IgD-negative memory B cell (primary cell): Measurements from ENCODE around the gene MGAT4D. TPM values are rescaled to one million over a fixed set of nuclear protein-coding genes. Genes with fewer than 3 reads are reported as not detected.
"Not testable (repeated sequence)": the region's sequence is repeated elsewhere in the genome, so short reads cannot be mapped to it uniquely, and the experiment has no call there.

ENCODE experiments used
- H3K27ac Mint-ChIP-seq, 3 donors: one replicate each; pipeline ENCODE4 v1.8.0; 2020 to 2022; ENCODE audit warnings: mild to moderate bottlenecking in 3 of 3, mixed read lengths in 3 of 3, moderate library complexity in 1 of 3
- H3K27me3 Mint-ChIP-seq: one replicate; pipeline ENCODE4 v1.8.0; 2021; ENCODE audit warnings: mixed read lengths
- H3K36me3 Mint-ChIP-seq: one replicate; pipeline ENCODE4 v1.8.0; 2020; ENCODE audit warnings: mild to moderate bottlenecking, mixed read lengths
- H3K4me1 Mint-ChIP-seq, 3 donors: one replicate each; pipeline ENCODE4 v1.8.0; 2020 to 2022; ENCODE audit warnings: mixed read lengths in 3 of 3, mild to moderate bottlenecking in 1 of 3
- H3K4me3 Mint-ChIP-seq, 4 donors: one replicate each; pipeline ENCODE4 v1.8.0; 2020 to 2022; ENCODE audit warnings: mild to moderate bottlenecking in 4 of 4, mixed read lengths in 4 of 4, moderate library complexity in 3 of 4
- H3K9me3 Mint-ChIP-seq, 3 donors: one replicate each; pipeline ENCODE4 v1.8.0; 2020 to 2021; ENCODE audit warnings: mixed read lengths in 3 of 3, mild to moderate bottlenecking in 1 of 3
- polyA plus RNA-seq: library from polyadenylated mRNA; unstranded; fragments of 300-500 nt; fragmentation: Illumina TruSeq; gene quantifications from one replicate; pipeline ENCODE4 v1.2.3, GENCODE V29; 2021

The MGAT4D gene
- polyA plus RNA-seq, 1 donor from 2014 or later = not detected

DNA sequence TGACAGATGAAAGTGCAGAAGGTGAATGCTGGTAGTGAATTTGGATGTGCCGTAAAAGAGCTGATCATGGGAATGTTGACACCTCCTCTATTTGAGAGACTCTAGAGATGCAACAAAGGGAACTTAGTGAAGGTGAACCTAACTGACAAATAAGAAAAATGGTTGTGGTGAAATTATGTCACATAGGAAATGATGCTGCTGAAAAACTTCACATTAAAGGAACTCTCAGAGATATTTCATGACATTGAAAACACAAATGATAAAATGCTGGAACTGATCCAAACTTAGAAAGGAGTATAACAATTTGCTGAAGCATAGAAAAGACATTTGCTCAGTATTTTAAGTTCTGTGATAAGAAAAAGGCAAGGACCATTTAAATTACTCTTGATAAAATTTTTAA lies 31.9 kb downstream of the MGAT4D start:
- H3K9me3 Mint-ChIP-seq = peaks cover 0 to 1% (median 0%) of the 10 kb centered on the region in 3 donors
- H3K4me1 Mint-ChIP-seq = peaks cover 0 to under 1% (median under 1%) of the 10 kb centered on the region in 3 donors
- no peaks in the 10 kb centered on the region for H3K36me3 Mint-ChIP-seq
- no peak overlapping the region for H3K27ac Mint-ChIP-seq
- peaks cover 12% of the 10 kb centered on the region for H3K27me3 Mint-ChIP-seq
- no peak overlapping the region for H3K4me3 Mint-ChIP-seq

DNA sequence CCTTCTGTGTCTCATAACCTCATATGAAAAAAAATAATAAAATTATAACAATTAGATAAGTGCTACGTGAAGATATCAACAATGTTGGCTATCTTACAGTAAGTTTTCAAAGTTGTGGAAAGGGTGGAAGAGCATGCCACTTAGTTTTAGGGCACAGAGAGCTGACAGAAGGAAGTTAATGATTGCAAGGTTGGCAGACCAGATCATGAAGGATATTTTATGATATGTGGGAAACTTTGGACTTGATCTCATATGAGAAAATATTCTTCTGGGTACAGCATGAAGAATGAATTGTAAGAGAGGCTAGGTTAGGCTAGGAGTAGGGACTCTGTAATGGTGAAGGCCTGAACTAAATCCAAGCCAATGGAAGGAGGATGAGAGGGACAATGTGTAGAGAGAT lies 34.5 kb downstream of the MGAT4D start:
- H3K4me3 Mint-ChIP-seq = no peak overlapping the region
- no peaks in the 10 kb centered on the region for H3K4me1 Mint-ChIP-seq
- H3K27me3 Mint-ChIP-seq = peaks cover 13% of the 10 kb centered on the region
- peaks cover 2% of the 10 kb centered on the region for H3K36me3 Mint-ChIP-seq
- peaks cover 0 to 1% (median 0%) of the 10 kb centered on the region in 3 donors for H3K9me3 Mint-ChIP-seq
- H3K27ac Mint-ChIP-seq = no peak overlapping the region

DNA sequence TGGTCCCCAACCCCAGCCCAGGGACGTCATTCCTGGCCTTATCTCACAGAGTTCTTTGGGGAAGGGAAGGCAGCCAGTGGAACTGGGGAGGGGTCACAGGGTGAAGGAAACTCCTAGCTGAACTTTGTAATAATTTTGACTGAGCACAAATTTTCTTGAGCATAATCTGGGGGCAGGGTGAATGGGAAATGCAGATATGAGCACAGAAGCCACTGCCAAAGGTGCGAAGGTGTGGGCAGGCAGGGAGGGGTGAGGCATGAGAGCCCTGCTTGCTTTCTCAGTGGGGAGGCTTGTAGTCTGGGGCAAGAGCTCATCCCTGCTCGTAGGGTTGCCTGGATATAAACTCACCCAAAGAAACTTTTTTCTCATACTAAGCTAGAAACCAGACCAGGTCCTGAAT lies 34.9 kb downstream of the MGAT4D start:
- Mint-ChIP-seq H3K4me1 (no peaks in the 10 kb centered on the region), H3K27me3 (peaks cover 13% of the 10 kb centered on the region), H3K4me3 (no peak overlapping the region), H3K27ac (no peak overlapping the region), H3K9me3 (peaks cover 0 to 1% (median 0%) of the 10 kb centered on the region in 3 donors), H3K36me3 (peaks cover 2% of the 10 kb centered on the region)

DNA sequence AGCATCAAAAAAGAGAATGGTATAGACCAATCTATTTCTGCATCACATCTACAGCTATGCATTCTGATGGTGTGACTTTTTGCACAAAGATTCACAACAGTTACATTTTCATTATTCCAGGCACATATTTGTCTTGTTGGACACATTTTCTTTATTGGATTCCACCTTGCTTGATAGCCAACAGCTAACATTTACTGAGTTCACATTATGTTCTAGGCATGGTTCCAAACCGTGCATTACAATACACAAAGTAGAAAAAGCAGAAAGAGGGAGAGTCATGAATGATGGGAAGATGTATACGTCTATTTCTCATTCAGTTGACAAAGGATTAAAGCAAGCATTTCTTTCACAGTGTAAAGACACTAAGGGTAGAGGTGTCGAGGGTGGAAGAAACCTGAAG lies 47.7 kb downstream of the MGAT4D start:
- Mint-ChIP-seq H3K36me3 (no peaks in the 10 kb centered on the region), H3K9me3 (peaks cover 0 to 2% (median 0%) of the 10 kb centered on the region in 3 donors), H3K4me3 (no peak overlapping the region), H3K27ac (no peak overlapping the region), H3K27me3 (peaks cover 2% of the 10 kb centered on the region), H3K4me1 (no peaks in the 10 kb centered on the region)

DNA sequence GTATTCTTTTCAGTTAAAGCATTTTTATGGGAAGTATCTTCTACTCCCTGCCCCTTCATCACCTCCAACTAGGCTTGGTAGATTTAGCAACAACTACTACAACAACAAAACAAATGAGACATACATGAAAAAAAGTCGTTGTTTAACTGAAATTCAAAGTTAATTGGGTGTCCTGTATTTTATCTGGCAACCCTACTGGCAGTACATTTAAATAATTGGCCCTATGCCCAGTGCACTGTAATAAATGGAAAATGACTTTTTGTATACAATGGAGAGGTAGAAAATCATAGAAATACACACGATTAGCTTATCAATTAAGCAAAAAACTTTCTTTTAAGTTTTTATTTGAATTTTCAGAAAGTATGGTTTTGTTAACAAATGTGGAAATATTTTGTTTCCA lies 49.3 kb downstream of the MGAT4D start:
- Mint-ChIP-seq H3K27ac (no peak overlapping the region), H3K27me3 (peaks cover 7% of the 10 kb centered on the region), H3K4me1 (no peaks in the 10 kb centered on the region), H3K4me3 (no peak overlapping the region), H3K9me3 (peaks cover 0 to 6% (median 4%) of the 10 kb centered on the region in 3 donors), H3K36me3 (no peaks in the 10 kb centered on the region)

DNA sequence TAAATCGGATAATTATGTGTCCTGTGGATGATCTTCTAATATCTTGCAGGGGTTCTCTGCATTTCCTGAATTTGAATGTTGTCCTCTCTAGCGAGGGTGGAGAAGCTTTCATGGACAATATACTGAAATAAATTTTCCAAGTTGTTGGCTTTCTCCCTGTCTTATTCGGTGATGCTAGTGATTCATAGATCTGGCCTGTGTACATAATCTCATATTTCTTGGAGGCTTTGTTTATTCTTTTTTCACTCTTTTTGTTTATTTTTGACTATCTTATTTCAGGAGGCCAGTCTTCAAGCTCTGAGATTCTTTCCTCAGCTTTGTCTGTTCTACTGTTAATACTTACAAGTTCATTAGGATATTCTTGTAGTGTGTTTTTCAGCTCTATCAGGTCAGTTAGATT lies 49.9 kb downstream of the MGAT4D start:
- no peak overlapping the region for H3K27ac Mint-ChIP-seq
- no peaks in the 10 kb centered on the region for H3K36me3 Mint-ChIP-seq
- peaks cover 0 to 6% (median 4%) of the 10 kb centered on the region in 3 donors for H3K9me3 Mint-ChIP-seq
- no peak overlapping the region for H3K4me3 Mint-ChIP-seq
- H3K4me1 Mint-ChIP-seq = no peaks in the 10 kb centered on the region
- H3K27me3 Mint-ChIP-seq = peaks cover 5% of the 10 kb centered on the region

DNA sequence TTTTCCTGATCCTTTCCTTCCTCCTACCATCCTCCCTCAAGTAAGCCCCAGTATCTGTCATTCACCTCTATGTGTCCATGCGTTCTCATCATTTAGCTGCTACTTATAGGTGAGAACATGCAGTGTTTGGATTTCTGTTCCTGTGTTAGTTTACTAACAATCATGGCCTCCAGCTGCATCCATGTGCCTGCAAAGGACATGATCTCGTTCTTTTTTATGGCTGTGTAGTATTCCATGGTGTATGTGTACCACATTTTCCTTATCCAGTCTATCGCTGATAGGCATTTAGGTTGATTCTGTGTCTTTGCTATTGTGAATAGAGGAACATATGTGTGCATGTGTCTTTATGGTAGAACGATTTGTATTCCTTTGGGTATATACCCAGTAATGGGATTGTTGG lies 53.7 kb downstream of the MGAT4D start:
- not testable (repeated sequence) for H3K27me3 Mint-ChIP-seq, H3K27ac Mint-ChIP-seq, H3K4me1 Mint-ChIP-seq, H3K4me3 Mint-ChIP-seq, H3K9me3 Mint-ChIP-seq, H3K36me3 Mint-ChIP-seq

DNA sequence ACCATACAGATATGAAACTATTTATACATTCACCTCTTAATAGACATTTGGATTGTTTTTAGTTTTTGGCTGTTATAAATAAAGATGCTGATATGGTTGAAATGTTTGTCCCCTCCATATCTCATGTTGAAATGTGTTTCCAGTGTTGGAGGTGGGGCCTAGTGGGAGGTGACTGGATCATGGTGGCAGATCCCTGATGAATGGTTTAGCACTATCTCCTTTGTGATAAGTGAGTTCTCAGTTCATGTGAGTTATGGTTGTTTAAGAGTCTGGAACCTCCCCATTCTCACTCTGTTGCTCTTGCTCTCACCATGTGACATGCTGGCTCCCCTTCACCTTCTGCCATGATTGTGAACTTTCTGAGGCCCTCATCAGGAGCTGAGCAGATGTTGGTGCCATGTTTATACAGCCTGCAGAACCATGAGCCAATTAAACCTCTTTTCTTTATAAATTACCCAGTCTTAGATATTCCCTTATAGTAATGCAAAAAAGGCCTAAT lies 58.4 kb downstream of the MGAT4D start:
- Mint-ChIP-seq H3K27me3 (peaks cover 4% of the 10 kb centered on the region), H3K27ac (no peak overlapping the region), H3K4me3 (no peak overlapping the region), H3K9me3 (peaks cover 0 to 4% (median 4%) of the 10 kb centered on the region in 3 donors), H3K4me1 (no peaks in the 10 kb centered on the region), H3K36me3 (no peaks in the 10 kb centered on the region)

DNA sequence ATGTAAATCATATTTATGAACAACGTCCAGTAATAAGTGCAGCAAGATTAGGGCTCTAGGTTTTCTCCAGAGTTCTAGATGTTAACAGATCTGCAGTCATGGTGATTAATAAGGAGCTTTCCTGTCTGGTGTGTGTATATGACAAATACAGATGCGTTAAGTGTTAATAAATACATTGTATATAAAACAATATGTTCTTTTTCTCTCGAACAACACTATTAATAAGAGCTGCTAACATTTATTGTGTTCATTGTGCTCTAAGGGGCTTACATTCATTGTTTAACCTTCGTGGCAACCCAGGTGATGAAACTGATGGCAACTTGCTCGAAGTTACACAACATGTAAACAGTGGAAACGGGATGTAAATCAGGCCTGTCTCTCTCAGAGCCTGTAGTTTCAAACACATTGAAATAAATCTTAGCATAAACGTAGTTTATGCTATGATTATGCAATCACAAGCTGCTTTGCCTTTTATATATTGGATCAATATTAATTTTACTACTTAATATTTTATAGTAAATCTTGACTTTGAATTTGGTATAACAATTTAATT lies 70.1 kb downstream of the MGAT4D start:
- Mint-ChIP-seq H3K27ac (peak overlapping the region in 1 of 3 donors; percentile 24), H3K36me3 (no peaks in the 10 kb centered on the region), H3K9me3 (peaks cover 0 to 2% (median 0%) of the 10 kb centered on the region in 3 donors), H3K4me1 (peaks cover 3 to 13% (median 11%) of the 10 kb centered on the region in 3 donors), H3K27me3 (peaks cover 24% of the 10 kb centered on the region), H3K4me3 (peak overlapping the region; percentile 75 to 94 (median 88))

DNA sequence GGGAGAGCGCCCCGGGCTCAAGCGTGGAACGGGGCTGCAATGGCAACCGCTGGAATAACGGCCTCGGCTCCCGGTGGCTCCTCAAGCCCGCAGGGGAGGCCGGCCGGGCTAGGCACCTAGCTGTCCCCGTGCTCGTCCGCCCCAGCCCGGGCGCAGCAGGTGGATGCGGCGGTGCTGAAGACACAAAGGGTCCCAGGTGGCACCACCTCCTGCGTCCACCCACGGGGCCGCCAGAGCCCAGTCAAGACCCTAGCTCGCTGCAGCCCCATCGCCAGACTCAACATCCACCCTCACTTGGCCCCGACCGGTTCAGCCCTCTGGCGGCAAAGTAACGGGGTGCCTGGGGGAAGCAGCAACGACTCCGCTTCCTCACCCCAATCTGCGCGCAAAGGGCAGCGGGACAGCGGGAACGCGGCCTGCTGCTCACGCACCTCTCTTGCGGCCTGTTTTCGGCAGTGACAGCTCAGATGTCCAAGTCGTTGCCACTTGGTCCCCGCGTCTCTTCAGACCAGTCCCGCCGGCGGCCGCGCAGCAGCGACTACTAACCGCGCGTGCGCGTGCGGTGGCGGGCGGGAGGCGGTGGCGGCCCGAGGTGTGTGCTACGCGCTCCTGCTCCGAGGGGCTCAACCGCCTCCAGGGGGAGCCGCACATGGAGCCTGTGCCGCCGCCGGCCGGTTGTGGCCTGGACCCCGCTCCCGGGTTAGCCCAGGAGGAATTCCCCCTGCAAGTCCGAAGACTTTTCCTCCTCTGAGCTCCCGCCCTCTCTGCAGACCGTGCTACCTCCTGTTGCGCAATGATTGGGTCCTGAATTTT lies 70.8 kb downstream of the MGAT4D start, which contains the start of gene CLGN:
Gene CLGN, minus strand, starts transcription at position 543 of the 813 bp plus-strand sequence. CDS start 14,570 bp downstream, outside the sequence.
- Mint-ChIP-seq H3K4me1 (peaks cover 3 to 13% (median 11%) of the 10 kb centered on the region in 3 donors), H3K27me3 (peaks cover 27% of the 10 kb centered on the region), H3K27ac (peak within 1 kb of the TSS in 1 of 3 donors; percentile 24), H3K4me3 (peak within 1 kb of the TSS; percentile 75 to 94 (median 88)), H3K9me3 (peaks cover 0 to 2% (median 0%) of the 10 kb centered on the region in 3 donors), H3K36me3 (no peaks in the 10 kb centered on the region)

DNA sequence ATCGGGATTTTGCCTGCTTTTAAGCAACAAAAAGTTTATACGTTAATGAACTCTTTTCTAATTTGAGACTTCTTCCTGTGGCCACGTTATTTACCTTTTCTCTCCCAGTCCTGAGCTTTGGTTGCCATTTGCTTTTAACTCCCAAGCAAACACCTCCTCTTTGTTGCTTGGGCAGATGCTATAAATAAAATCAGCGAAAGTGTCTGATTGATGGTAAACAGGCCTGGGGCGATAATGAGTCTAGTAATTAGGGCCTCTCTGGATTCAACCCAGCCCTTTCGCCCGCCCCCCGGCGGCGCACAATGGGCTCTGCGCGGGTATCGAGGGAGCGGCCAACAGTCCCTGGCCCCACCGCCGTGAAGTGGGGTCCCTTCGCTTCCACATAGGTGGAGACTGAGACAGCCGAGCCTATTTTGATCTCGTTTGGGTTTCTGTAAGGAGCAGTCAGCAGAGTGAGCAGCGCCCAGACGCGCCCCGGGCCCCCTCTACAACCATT lies 71.4 kb downstream of the MGAT4D start:
- H3K27ac Mint-ChIP-seq = no peak overlapping the region

DNA sequence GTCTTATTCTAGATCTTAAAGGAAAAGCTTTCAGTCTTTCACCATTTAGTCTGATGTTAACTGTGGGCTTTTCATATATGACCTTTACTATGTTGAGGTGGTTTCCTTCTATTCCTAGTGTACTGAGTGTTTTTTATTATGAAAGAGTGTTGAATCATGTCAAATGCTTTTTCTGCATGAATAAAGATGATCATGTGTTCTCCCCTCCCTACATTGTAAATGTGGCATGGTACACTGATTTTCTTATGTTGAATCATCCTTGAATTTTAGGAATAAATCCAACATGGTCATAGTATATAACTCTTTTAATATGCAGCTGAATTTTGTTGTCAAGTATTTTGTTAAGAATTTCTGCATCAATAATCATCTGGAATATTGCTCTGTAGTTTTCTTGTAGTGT lies 75.0 kb downstream of the MGAT4D start:
- H3K4me3 Mint-ChIP-seq = no peak overlapping the region
- H3K4me1 Mint-ChIP-seq = peaks cover 3 to 13% (median 11%) of the 10 kb centered on the region in 3 donors
- H3K27ac Mint-ChIP-seq = no peak overlapping the region
- no peaks in the 10 kb centered on the region for H3K36me3 Mint-ChIP-seq
- peaks cover 25% of the 10 kb centered on the region for H3K27me3 Mint-ChIP-seq
- H3K9me3 Mint-ChIP-seq = no peaks in the 10 kb centered on the region

More for the DNA sequence above, 71.4 kb downstream of the MGAT4D start:
- H3K36me3 Mint-ChIP-seq = no peaks in the 10 kb centered on the region
- peaks cover 3 to 13% (median 11%) of the 10 kb centered on the region in 3 donors for H3K4me1 Mint-ChIP-seq
- peak overlapping the region; percentile 75 to 94 (median 88) for H3K4me3 Mint-ChIP-seq
- H3K27me3 Mint-ChIP-seq = peaks cover 27% of the 10 kb centered on the region
- peaks cover 0 to 2% (median 0%) of the 10 kb centered on the region in 3 donors for H3K9me3 Mint-ChIP-seq

DNA sequence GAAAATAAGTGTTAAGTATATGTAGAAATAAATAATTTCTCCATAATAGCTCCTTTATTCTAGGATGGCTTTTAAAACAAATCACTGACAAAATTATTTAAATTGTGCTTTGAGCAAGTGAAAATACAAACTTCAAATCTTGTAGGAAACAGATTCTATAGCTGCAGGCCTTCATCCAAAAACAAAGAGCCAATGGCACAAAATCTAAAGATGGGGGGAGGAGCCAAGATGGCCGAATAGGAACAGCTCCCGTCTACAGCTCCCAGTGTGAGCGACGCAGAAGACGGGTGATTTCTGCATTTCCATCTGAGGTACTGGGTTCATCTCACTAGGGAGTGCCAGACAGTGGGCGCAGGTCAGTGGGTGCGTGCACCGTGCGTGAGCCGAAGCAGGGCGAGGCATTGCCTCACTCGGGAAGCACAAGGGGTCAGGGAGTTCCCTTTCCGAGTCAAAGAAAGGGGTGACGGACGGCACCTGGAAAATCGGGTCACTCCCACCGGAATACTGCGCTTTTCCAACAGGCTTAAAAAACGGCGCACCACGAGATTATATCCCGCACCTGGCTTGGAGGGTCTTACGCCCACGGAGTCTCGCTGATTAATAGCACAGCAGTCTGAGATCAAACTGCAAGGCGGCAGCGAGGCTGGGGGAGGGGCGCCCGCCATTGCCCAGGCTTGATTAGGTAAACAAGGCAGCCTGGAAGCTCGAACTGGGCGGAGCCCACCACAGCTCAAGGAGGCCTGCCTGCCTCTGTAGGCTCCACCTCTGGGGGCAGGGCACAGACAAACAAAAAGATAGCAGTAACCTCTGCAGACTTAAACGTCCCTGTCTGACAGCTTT lies 84.7 kb downstream of the MGAT4D start:
- not testable (repeated sequence) for H3K4me1 Mint-ChIP-seq, H3K9me3 Mint-ChIP-seq, H3K4me3 Mint-ChIP-seq, H3K27ac Mint-ChIP-seq, H3K27me3 Mint-ChIP-seq, H3K36me3 Mint-ChIP-seq

DNA sequence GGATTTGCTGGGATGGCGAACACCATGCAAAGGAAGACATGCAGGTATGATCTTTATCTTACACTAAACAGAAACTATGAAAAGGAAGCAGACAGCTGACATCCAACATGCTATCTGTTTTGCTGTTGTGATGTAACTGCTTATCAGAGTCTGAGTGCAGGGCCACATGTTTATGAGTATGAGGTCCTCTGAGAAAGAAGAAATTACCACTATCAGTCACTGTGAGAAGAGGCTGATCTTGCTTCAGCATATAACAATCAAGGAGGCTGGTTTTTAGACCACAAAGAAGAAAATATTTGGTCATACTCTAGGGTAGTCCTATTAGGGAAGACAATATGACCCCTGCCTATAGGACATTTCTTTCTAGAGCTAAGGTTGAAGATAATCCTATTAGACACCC lies 89.1 kb downstream of the MGAT4D start:
- H3K4me3 Mint-ChIP-seq = no peak overlapping the region
- H3K27ac Mint-ChIP-seq = no peak overlapping the region
- no peaks in the 10 kb centered on the region for H3K4me1 Mint-ChIP-seq
- H3K9me3 Mint-ChIP-seq = no peaks in the 10 kb centered on the region
- no peaks in the 10 kb centered on the region for H3K36me3 Mint-ChIP-seq
- peaks cover 3% of the 10 kb centered on the region for H3K27me3 Mint-ChIP-seq

DNA sequence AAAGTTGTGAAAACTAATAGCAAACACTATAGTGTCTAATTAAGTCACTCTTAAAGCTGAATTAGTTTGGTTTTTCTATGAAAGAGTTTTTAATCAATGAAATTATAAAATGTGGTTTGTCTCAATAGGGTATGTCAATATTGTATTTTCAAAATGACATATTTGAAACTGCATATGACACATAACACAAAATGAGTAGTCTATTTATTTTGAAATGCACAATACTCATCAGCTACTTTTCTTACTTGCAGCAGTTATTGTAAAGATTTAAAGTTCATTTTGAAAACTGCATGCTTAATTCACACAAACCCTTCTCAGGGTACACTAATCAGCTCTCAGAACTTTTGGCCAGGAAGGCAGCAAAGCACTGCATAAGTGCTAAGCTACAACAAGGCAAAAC lies 91.8 kb downstream of the MGAT4D start:
- no peaks in the 10 kb centered on the region for H3K9me3 Mint-ChIP-seq
- H3K27ac Mint-ChIP-seq = no peak overlapping the region
- H3K4me1 Mint-ChIP-seq = no peaks in the 10 kb centered on the region
- no peaks in the 10 kb centered on the region for H3K27me3 Mint-ChIP-seq
- no peaks in the 10 kb centered on the region for H3K36me3 Mint-ChIP-seq
- no peak overlapping the region for H3K4me3 Mint-ChIP-seq
